GM21515 (cell line): ENCODE data around the gene PAM16.

Experiments
- ATAC-seq: cut with Tn5 transposase; IDR thresholded peaks from one replicate; pipeline ENCODE4 v1.9.1; 2021; ENCODE audit not compliant: unreplicated experiment

Gene PAM16

GRCh38 chr16:4383591-4384444 lies 32.7 kb upstream of the PAM16 start:
- ATAC-seq: no peak

GRCh38 chr16:4382795-4383357 lies 31.8 kb upstream of the PAM16 start:
- ATAC-seq: no peak

DNA sequence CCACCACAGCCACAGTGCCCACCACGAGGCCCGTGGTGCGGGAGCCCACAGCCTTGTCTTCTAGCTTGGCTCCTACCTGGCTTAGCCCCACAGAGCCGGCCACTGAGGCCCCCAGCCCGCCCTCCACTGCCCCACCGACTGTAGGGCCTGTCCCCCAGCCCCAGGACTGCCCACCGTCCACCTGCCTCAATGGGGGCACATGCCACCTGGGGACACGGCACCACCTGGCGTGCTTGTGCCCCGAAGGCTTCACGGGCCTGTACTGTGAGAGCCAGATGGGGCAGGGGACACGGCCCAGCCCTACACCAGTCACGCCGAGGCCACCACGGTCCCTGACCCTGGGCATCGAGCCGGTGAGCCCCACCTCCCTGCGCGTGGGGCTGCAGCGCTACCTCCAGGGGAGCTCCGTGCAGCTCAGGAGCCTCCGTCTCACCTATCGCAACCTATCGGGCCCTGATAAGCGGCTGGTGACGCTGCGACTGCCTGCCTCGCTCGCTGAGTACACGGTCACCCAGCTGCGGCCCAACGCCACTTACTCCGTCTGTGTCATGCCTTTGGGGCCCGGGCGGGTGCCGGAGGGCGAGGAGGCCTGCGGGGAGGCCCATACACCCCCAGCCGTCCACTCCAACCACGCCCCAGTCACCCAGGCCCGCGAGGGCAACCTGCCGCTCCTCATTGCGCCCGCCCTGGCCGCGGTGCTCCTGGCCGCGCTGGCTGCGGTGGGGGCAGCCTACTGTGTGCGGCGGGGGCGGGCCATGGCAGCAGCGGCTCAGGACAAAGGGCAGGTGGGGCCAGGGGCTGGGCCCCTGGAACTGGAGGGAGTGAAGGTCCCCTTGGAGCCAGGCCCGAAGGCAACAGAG lies 31.0 kb upstream of the PAM16 start:
- no peak for ATAC-seq

- no peak for ATAC-seq
Observed at GRCh38 chr16:4381072-4381934, 30.2 kb upstream of the PAM16 start.

DNA sequence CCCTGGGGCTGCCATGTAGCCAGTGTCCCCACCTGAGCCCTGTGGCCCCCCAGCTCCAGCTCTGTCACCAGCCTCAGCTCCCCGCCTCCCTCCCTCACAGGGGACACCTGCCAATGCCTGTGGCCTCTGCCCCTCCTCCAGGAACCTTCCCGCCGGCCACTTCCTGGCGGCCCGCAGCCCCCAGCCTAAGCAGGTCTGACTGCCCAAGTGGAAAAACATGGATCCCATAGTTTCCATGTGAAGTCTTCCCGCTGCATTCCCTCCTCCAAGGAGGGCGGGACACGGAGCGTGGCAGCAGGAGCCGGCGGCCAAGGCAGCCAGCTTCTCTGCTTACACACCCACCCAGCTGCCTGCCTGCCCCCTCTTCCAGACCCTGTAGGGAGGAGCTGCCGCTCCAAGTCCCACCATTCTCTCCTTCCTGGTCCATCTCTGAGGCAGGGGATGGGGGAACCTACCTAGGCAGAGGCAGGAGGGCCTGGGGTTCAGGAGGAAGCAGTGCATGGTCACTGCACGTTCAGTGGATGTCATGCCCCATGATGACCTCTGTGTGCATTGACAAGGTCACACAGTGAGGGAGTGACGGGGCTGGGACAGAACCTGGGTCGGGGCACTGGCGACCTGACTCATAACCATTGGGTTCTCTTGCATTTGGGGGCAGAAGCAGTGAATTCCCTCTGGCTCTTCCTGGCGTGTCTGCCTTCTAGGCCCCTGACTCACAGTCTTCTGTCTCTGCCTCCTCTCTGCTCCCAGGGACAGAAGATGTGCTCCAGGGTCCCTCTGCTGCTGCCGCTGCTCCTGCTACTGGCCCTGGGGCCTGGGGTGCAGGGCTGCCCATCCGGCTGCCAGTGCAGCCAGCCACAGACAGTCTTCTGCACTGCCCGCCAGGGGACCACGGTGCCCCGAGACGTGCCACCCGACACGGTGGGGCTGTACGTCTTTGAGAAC lies 29.3 kb upstream of the PAM16 start:
- no peak for ATAC-seq

GRCh38 chr16:4378999-4379690 lies 28.0 kb upstream of the PAM16 start:
- ATAC-seq: no peak

- ATAC-seq: no peak
Observed at GRCh38 chr16:4378161-4378666, 27.1 kb upstream of the PAM16 start.

DNA sequence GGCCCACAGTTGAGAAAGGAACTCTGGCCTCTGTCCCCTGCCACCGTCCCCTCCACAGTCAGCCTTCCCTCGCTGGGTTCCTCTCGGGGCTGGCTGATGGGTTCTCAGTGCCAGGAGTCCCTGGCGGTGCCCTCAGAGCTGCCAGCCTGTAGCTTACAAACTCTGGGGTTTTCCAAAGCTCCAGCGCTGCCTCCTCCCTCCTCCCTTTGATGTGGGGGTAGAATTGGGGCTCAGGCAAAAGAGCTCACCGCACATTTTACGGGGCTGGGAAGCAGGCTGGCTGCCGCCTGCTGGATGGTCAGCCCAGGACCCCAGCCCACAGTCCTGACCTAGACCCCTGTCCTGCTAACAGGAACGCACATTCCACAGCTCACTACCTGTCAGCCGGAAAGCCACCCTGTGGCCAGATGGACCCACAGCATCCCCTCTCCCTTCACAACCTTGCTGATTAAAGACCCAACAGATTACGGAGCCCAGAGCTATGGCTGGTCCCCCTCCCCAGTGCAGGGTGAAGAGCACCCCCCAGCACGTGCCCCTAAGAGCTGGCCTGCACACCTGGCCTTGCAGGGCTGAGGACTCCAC lies 26.5 kb upstream of the PAM16 start:
- ATAC-seq: no peak

- ATAC-seq: no peak
Observed at GRCh38 chr16:4376893-4377572, 25.9 kb upstream of the PAM16 start.

- no peak for ATAC-seq
Observed at GRCh38 chr16:4376126-4376892, 25.2 kb upstream of the PAM16 start.

GRCh38 chr16:4375717-4376116 lies 24.6 kb upstream of the PAM16 start:
- ATAC-seq: no peak

DNA sequence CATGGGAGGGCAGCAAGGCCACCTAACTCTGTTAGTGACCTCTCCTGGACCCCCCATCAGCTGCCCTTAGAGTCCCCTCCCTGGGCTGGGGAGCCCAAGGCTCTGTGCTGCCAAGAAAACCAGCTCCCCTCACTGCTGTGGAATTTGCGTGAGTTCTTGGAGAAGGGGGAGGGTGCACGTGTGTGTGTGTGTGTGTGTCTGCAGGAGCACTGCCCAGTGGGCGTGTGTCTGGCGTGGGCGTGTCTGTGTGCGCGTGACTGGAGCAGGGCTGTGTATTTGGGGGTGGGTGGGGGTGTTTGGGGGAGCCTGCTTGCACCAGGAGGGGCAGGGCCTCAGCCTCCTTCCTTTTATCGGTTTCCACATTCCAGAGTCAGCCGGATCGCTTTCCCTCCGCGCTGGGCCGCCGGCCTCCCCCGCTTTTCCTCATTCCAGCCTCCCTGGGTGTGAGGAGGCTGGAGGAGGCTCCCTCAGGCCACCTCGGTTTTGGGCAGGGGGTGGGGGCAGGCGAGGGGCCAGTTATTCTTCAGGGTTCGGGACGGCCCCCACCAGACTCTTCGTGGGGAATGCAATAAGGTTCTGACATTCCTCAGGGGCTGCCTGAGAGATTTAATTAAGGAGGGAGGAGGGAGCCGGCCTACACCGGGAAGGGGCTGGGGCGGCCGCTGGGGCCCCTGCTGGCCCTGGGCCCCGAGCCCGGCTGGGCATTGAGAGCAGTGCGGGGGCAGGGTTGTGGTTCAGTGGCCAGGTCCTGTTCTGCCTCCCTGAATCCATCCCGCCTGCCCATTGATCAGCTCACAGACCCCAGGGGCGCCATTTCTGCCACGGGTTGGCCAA lies 23.0 kb upstream of the PAM16 start:
- ATAC-seq: no peak

- no peak for ATAC-seq
Observed at GRCh38 chr16:4373356-4373908, 22.3 kb upstream of the PAM16 start.

DNA sequence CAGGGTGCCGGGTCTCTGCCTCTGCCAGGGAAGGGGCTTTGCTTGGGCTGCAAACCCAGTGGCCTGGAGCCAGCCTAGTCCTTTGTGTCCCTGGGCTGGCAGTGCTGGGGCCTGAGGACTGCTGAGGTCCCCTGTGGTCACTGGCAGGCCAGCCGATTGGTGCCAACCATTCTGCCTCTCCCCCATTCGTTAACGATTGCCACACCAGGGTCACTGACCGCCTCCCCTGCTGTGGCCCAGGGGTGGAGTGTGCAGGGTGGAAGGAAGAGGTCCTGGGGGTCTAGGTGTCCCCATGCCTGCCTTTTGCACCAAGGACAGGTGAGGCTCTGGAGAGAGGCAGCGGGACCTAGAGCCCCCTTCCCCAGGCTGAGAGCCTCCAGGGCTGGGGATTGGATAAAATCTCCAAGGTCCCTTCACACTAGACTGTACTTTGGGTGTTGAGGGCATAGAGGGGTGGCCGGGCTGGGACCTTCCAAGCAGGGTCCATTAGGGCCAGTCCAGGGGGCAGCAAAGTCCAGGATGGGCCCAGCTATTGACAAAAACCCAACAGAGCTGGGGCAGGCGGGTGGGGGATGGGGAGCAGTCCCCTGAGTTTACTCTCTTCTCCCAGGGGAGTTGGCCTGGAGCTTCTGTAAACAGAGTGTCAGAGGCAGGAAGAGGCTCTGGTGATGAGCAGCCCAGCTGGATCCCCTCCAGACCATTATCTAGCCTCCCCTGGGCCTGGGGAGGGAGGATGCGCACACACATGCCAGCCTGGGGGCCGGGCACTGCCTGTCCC lies 21.6 kb upstream of the PAM16 start:
- ATAC-seq: no peak

DNA sequence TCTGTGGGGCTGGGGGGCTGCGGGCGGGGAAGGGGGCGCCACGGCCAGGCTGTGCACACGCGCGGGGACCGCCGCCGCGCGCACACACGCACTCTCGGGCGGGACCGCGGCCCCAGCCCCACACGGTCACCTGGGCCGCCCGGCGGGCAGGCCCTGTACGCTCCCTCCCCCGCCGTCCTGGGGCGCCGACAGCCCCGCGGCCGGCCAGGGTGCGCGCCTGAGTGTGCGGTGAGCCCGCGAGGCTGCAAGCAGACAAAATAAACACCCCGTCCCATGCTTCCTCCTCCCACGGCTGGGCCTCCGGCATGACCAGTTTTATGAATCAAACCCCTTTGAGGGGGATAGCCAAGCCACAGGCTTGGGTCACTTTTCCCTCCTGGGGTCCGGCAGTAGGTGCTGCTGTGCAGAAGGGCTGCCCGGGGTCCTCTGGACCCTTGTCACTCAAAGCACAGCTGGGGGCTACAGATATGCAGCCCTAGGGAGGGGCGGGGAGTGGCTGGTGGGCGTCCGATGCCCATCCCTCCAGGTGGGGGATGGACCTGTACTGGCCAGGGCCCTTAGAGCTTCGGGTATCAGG lies 21.0 kb upstream of the PAM16 start:
- no peak for ATAC-seq
